ENCODE measurements around the gene GUK1. TPM values are rescaled to one million over a fixed set of nuclear protein-coding genes. Genes with fewer than 3 reads are reported as not detected.

The GUK1 gene
- total and polyA plus RNA-seq, 2 experiments from 2014 or later, result 324 to 554 TPM

- in situ Hi-C loops (cut with MboI), result no loop called here
- Histone ChIP-seq H3F3A (ENCODE audit: insufficient read depth) (no peaks in the 10 kb centered on the region), H4K20me1 (ENCODE audit: insufficient read depth) (peaks cover 24% of the 10 kb centered on the region; the same call in 1 of the 2 replicates), H3K9me2 (ENCODE audit: insufficient read depth) (no peaks in the 10 kb centered on the region), H3K9ac (no peak overlapping the region), H3K36me3 (ENCODE audit: low read depth) (no peaks in the 10 kb centered on the region), H3K4me1 (ENCODE audit: insufficient read depth) (peaks cover 37% of the 10 kb centered on the region), H3K79me2 (ENCODE audit: insufficient read depth) (peaks cover 94% of the 10 kb centered on the region), H3K27ac (no peak overlapping the region), H3K9me3 (ENCODE audit: low read depth) (no peaks in the 10 kb centered on the region), H3K4me3 (no peak overlapping the region), H3K27me3 (replicated peaks; ENCODE audit: insufficient read depth) (no peaks in the 10 kb centered on the region), H3K4me2 (ENCODE audit: unreplicated experiment) (no peak overlapping the region), H2AFZ (no peak overlapping the region)
- TF ChIP-seq EZH2phosphoT487 (IDR thresholded peaks at IDR 0.05; ENCODE audit: insufficient read depth, low read depth), result no peak
- TF ChIP-seq EZH2 (IDR thresholded peaks at IDR 0.05; ENCODE audit: insufficient read depth, poor library complexity, severe bottlenecking), result no peak
- DNase-seq, result no peak
- 89 to 90% methylated on average over 31 of the region's 31 CpGs for WGBS, 2 experiments (ENCODE audit: low coverage in 1 of 2, low lambda C conversion rate in 2 of 2, missing lambda C conversion rate in 2 of 2)
Observed at GRCh38 chr1:228145463-228146416, 5.7 kb downstream of the GUK1 start.

- H3K27me3 ChIP-seq (replicated peaks; ENCODE audit: insufficient read depth), result no peaks in the 10 kb centered on the region
- no peaks in the 10 kb centered on the region for H3K9me3 ChIP-seq (ENCODE audit: low read depth)
- in situ Hi-C loops (cut with MboI), result no loop called here
- H3K4me3 ChIP-seq, result no peak overlapping the region
- H3K27ac ChIP-seq, result no peak overlapping the region
- H3F3A ChIP-seq (ENCODE audit: insufficient read depth), result no peaks in the 10 kb centered on the region; the same call in 1 of the 2 replicates
- 85% methylated on average over 18 of the region's 18 CpGs for WGBS, 2 experiments (ENCODE audit: low coverage in 1 of 2, low lambda C conversion rate in 2 of 2, missing lambda C conversion rate in 2 of 2)
- DNase-seq, result no peak
- no peaks in the 10 kb centered on the region for H3K36me3 ChIP-seq (ENCODE audit: low read depth)
- peaks cover 86% of the 10 kb centered on the region for H3K79me2 ChIP-seq (ENCODE audit: insufficient read depth)
- no peaks in the 10 kb centered on the region for H3K9me2 ChIP-seq (ENCODE audit: insufficient read depth)
- H2AFZ ChIP-seq, result no peak overlapping the region
- peaks cover 42% of the 10 kb centered on the region for H3K4me1 ChIP-seq (ENCODE audit: insufficient read depth)
- H3K4me2 ChIP-seq (ENCODE audit: unreplicated experiment), result no peak overlapping the region
- peaks cover 24% of the 10 kb centered on the region; the same call in 1 of the 2 replicates for H4K20me1 ChIP-seq (ENCODE audit: insufficient read depth)
- TF ChIP-seq EZH2 (IDR thresholded peaks at IDR 0.05; ENCODE audit: insufficient read depth, poor library complexity, severe bottlenecking) (no peak), EZH2phosphoT487 (IDR thresholded peaks at IDR 0.05; ENCODE audit: insufficient read depth, low read depth) (no peak)
- no peak overlapping the region for H3K9ac ChIP-seq
Observed at GRCh38 chr1:228146417-228147150, 6.5 kb downstream of the GUK1 start.

GRCh38 chr1:228147151-228147693 lies 7.1 kb downstream of the GUK1 start:
- no peaks in the 10 kb centered on the region for H3K9me3 ChIP-seq (ENCODE audit: low read depth)
- H3K4me1 ChIP-seq (ENCODE audit: insufficient read depth), result peaks cover 37% of the 10 kb centered on the region
- H3K4me2 ChIP-seq (ENCODE audit: unreplicated experiment), result no peak overlapping the region
- peaks cover 23% of the 10 kb centered on the region; the same call in 1 of the 2 replicates for H4K20me1 ChIP-seq (ENCODE audit: insufficient read depth)
- no peak for TF ChIP-seq EZH2phosphoT487 (IDR thresholded peaks at IDR 0.05; ENCODE audit: insufficient read depth, low read depth)
- H2AFZ ChIP-seq, result no peak overlapping the region
- no peak for DNase-seq
- in situ Hi-C loops (cut with MboI), result no loop called here
- peaks cover 79% of the 10 kb centered on the region for H3K79me2 ChIP-seq (ENCODE audit: insufficient read depth)
- no peaks in the 10 kb centered on the region; the same call in 1 of the 2 replicates for H3F3A ChIP-seq (ENCODE audit: insufficient read depth)
- no peak overlapping the region for H3K9ac ChIP-seq
- H3K27ac ChIP-seq, result no peak overlapping the region
- H3K36me3 ChIP-seq (ENCODE audit: low read depth), result no peaks in the 10 kb centered on the region
- WGBS, 2 experiments (ENCODE audit: low coverage in 1 of 2, low lambda C conversion rate in 2 of 2, missing lambda C conversion rate in 2 of 2), result 92 to 94% methylated on average over 20 of the region's 20 CpGs
- H3K9me2 ChIP-seq (ENCODE audit: insufficient read depth), result no peaks in the 10 kb centered on the region
- no peaks in the 10 kb centered on the region for H3K27me3 ChIP-seq (replicated peaks; ENCODE audit: insufficient read depth)
- H3K4me3 ChIP-seq, result no peak overlapping the region

- Histone ChIP-seq H2AFZ (no peak overlapping the region), H3K9me2 (ENCODE audit: insufficient read depth) (no peaks in the 10 kb centered on the region), H3K9me3 (ENCODE audit: low read depth) (no peaks in the 10 kb centered on the region), H3K36me3 (ENCODE audit: low read depth) (no peaks in the 10 kb centered on the region), H3K79me2 (ENCODE audit: insufficient read depth) (peaks cover 74% of the 10 kb centered on the region), H3K4me1 (ENCODE audit: insufficient read depth) (peaks cover 31% of the 10 kb centered on the region), H3F3A (ENCODE audit: insufficient read depth) (no peaks in the 10 kb centered on the region; the same call in 1 of the 2 replicates), H3K9ac (no peak overlapping the region), H3K27me3 (replicated peaks; ENCODE audit: insufficient read depth) (no peaks in the 10 kb centered on the region), H4K20me1 (ENCODE audit: insufficient read depth) (peaks cover 18% of the 10 kb centered on the region; the same call in 1 of the 2 replicates), H3K27ac (no peak overlapping the region), H3K4me2 (ENCODE audit: unreplicated experiment) (no peak overlapping the region), H3K4me3 (no peak overlapping the region)
- 74 to 83% methylated on average over 4 of the region's 4 CpGs for WGBS, 2 experiments (ENCODE audit: low coverage in 1 of 2, low lambda C conversion rate in 2 of 2, missing lambda C conversion rate in 2 of 2)
- in situ Hi-C loops (cut with MboI), result no loop called here
- TF ChIP-seq EZH2 (IDR thresholded peaks at IDR 0.05; ENCODE audit: insufficient read depth, poor library complexity, severe bottlenecking) (no peak), EZH2phosphoT487 (IDR thresholded peaks at IDR 0.05; ENCODE audit: insufficient read depth, low read depth) (no peak)
- DNase-seq, result no peak
Observed at GRCh38 chr1:228147768-228148167, 7.7 kb downstream of the GUK1 start.

All from GM23248 (cell line).